ENCODE results near the gene LRRN4.

Gene LRRN4

GRCh38 chr20:6030453-6031080 is 23.3 kb downstream of the LRRN4 start:
- no peak for TF ChIP-seq TAF1 (IDR thresholded peaks at IDR 0.05; ENCODE audit: borderline replicate concordance, insufficient read depth, low read length)
- no peak for TF ChIP-seq SIN3A (IDR thresholded peaks at IDR 0.05; ENCODE audit: borderline replicate concordance, insufficient read depth, low read length)
- no peak for TF ChIP-seq REST (IDR thresholded peaks at IDR 0.05; ENCODE audit: insufficient read depth in 1 of 2, low read depth in 2 of 2, low read length in 2 of 2)
- no peak for TF ChIP-seq FOXP2 (optimal IDR thresholded peaks at IDR 0.05; ENCODE audit: borderline replicate concordance, extremely low read depth, extremely low read length, insufficient read depth)
- TF ChIP-seq POLR2AphosphoS5 (IDR thresholded peaks at IDR 0.05; ENCODE audit: low read depth, low read length) = no peak

- no peak for TF ChIP-seq TAF1 (IDR thresholded peaks at IDR 0.05; ENCODE audit: borderline replicate concordance, insufficient read depth, low read length)
- no peak for TF ChIP-seq SIN3A (IDR thresholded peaks at IDR 0.05; ENCODE audit: borderline replicate concordance, insufficient read depth, low read length)
- TF ChIP-seq FOXP2 (optimal IDR thresholded peaks at IDR 0.05; ENCODE audit: borderline replicate concordance, extremely low read depth, extremely low read length, insufficient read depth) = no peak
These were observed 24.3 kb downstream of the LRRN4 start for GRCh38 chr20:6029538-6029937.

GRCh38 chr20:6028818-6029217 is 25.0 kb downstream of the LRRN4 start:
- TF ChIP-seq POLR2AphosphoS5 (IDR thresholded peaks at IDR 0.05; ENCODE audit: low read depth, low read length) (no peak), REST (IDR thresholded peaks at IDR 0.05; ENCODE audit: insufficient read depth in 1 of 2, low read depth in 2 of 2, low read length in 2 of 2) (no peak), FOXP2 (optimal IDR thresholded peaks at IDR 0.05; ENCODE audit: borderline replicate concordance, extremely low read depth, extremely low read length, insufficient read depth) (no peak), SIN3A (IDR thresholded peaks at IDR 0.05; ENCODE audit: borderline replicate concordance, insufficient read depth, low read length) (no peak), TAF1 (IDR thresholded peaks at IDR 0.05; ENCODE audit: borderline replicate concordance, insufficient read depth, low read length) (no peak)

GRCh38 chr20:6026051-6026450 is 27.8 kb downstream of the LRRN4 start:
- TF ChIP-seq SIN3A (IDR thresholded peaks at IDR 0.05; ENCODE audit: borderline replicate concordance, insufficient read depth, low read length) (no peak), POLR2AphosphoS5 (IDR thresholded peaks at IDR 0.05; ENCODE audit: low read depth, low read length) (no peak), REST (IDR thresholded peaks at IDR 0.05; ENCODE audit: insufficient read depth in 1 of 2, low read depth in 2 of 2, low read length in 2 of 2) (no peak), TAF1 (IDR thresholded peaks at IDR 0.05; ENCODE audit: borderline replicate concordance, insufficient read depth, low read length) (no peak), FOXP2 (optimal IDR thresholded peaks at IDR 0.05; ENCODE audit: borderline replicate concordance, extremely low read depth, extremely low read length, insufficient read depth) (no peak)

- TF ChIP-seq REST (IDR thresholded peaks at IDR 0.05; ENCODE audit: insufficient read depth in 1 of 2, low read depth in 2 of 2, low read length in 2 of 2) (no peak), POLR2AphosphoS5 (IDR thresholded peaks at IDR 0.05; ENCODE audit: low read depth, low read length) (no peak), TAF1 (IDR thresholded peaks at IDR 0.05; ENCODE audit: borderline replicate concordance, insufficient read depth, low read length) (no peak), FOXP2 (optimal IDR thresholded peaks at IDR 0.05; ENCODE audit: borderline replicate concordance, extremely low read depth, extremely low read length, insufficient read depth) (no peak)
These were observed 29.1 kb downstream of the LRRN4 start for GRCh38 chr20:6024768-6025167.

Measured in PFSK-1 (cell line).